B cell (primary cell): ENCODE results near the gene CWF19L2.

ENCODE experiments used
- CTCF ChIP-seq: fragments of 200-600 bp; IDR thresholded peaks from one replicate; pipeline ENCODE4 v1.8.0; 2022; ENCODE audit warnings: antibody characterized with exemption, mild to moderate bottlenecking
- EZH2 ChIP-seq: IDR thresholded peaks from 2 replicates; pipeline ENCODE4 v1.6.1; 2012; ENCODE audit warnings: borderline replicate concordance, low read depth, mild to moderate bottlenecking, moderate library complexity, low read length; ENCODE audit not compliant: insufficient read depth, poor library complexity, severe bottlenecking

DNA sequence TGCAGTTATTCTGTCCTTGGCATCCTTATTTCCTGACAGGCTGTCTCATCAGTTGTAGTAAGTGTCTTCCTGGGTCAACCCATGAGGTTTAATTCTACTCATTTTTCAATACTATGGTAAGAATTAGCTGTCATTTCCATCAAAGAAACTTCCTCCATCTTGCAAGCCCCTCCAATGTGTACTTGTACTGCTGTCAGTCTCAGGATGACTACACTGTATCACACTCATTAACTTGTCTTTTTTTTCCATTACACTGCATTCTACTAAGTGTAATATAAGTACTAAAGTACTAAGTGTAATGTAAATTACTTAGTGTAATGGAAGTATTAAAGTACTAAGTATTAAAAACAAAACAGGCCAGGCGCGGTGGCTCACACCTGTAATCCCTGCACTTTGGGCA, 102.8 kb downstream of the CWF19L2 start:
- TF ChIP-seq CTCF (no peak), EZH2 (no peak)
